NK-92 (cell line): ENCODE data around the gene ARL5B.

ENCODE experiments used
- DNase-seq: peaks from one replicate; lab custom pipeline; 2025; ENCODE audit not compliant: unreplicated experiment; lab: John Stamatoyannopoulos, UW

Gene ARL5B

GRCh38 chr10:18699849-18700840, 40.9 kb downstream of the ARL5B start:
- no peak for DNase-seq

GRCh38 chr10:18703521-18703920, 44.3 kb downstream of the ARL5B start:
- DNase-seq, result no peak

- no peak for DNase-seq
Observed at GRCh38 chr10:18710201-18710653, 51.0 kb downstream of the ARL5B start.

- no peak for DNase-seq
Observed at GRCh38 chr10:18713077-18713476, 53.8 kb downstream of the ARL5B start.

GRCh38 chr10:18718991-18719390, 59.8 kb downstream of the ARL5B start:
- no peak for DNase-seq

DNA sequence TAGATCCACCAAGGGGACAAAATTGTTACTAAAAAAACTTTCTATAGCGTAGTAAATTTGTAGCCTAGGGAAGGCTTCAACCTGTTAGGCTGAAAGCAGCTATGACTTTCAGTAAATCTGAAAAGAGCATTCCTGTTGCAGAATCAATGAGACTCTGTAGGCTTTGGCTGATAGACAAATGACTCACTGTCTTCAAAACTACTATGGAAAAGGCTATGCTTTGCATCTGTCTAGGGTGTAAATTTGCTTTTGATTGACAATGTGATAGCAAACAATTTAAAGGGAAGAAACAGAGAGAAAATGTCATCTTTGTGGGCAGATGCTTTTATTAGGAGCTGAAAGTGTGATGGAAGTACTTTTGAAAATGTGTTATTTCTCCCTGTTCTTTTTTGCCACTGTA, 60.6 kb downstream of the ARL5B start:
- no peak for DNase-seq

GRCh38 chr10:18721067-18721466, 61.8 kb downstream of the ARL5B start:
- no peak for DNase-seq

DNA sequence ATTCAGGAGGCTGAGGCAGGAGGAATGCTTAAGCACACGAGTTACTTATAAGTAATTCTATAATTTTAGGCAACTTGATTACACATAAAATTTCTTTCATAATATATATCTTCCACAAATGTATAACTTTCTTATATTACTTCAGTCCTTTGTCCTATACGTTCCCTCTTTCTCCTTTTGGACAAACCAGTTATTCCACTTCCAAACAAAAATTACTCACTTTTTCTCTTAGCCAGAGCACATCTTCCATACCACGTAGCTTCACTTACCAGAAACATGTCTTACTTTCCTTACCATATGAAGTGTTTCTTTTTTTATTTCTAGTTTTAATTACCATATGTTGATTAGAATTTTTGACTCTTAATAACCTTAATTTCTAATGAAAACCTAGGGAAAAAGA, 64.6 kb downstream of the ARL5B start:
- no peak for DNase-seq
